Ishikawa (cell line): Measurements from ENCODE around the gene ESR1.

Experiments used
- EP300 ChIP-seq: IDR thresholded peaks from 2 replicates; pipeline ENCODE4 v1.6.1; 2012; ENCODE audit warnings: borderline replicate concordance
- REST ChIP-seq: IDR thresholded peaks from 2 replicates; pipeline ENCODE4 v1.6.1; 2012; ENCODE audit warnings: low read depth, mild to moderate bottlenecking
- TAF1 ChIP-seq: IDR thresholded peaks from 2 replicates; pipeline ENCODE4 v1.6.1; 2012; ENCODE audit warnings: low read depth, mild to moderate bottlenecking
- TCF12 ChIP-seq: IDR thresholded peaks from 2 replicates; pipeline ENCODE4 v1.6.1; 2012; ENCODE audit warnings: low read depth
- YY1 ChIP-seq: IDR thresholded peaks from 2 replicates; pipeline ENCODE4 v1.6.1; 2012; ENCODE audit warnings: low read depth

GRCh38 chr6:151975795-151976194, 168.3 kb downstream of the ESR1 start:
- TF ChIP-seq TAF1 (no peak), REST (no peak), TCF12 (no peak), EP300 (no peak), YY1 (no peak)
